OCI-LY3 (cell line): ENCODE data around the gene TANC1.

ENCODE experiments used
- CTCF ChIP-seq: fragments of 200-600, 300-600 bp; sonication (generic); IDR thresholded peaks from 2 replicates; pipeline ENCODE4 v1.5.1; 2014; ENCODE audit warnings: antibody characterized with exemption, low read length, low read depth
- EZH2phosphoT487 ChIP-seq: fragments of 200-600 bp; shearing (Covaris generic); IDR thresholded peaks from 2 replicates; pipeline ENCODE4 v1.6.1; 2018; ENCODE audit warnings: antibody characterized with exemption, mixed run types, low read depth

- TF ChIP-seq CTCF (no peak), EZH2phosphoT487 (no peak)
Measured at GRCh38 chr2:159131914-159132281, 163.5 kb downstream of the TANC1 start.
